ENCODE results near the gene ALS2.
"Not testable (repeated sequence)": the region's sequence is repeated elsewhere in the genome, so short reads cannot be mapped to it uniquely, and the experiment has no call there.

The ALS2 gene

GRCh38 chr2:201793631-201794030, 12.9 kb upstream of the ALS2 start:
- peak; percentile 45 for DNase-seq (ENCODE audit: low read depth)

GRCh38 chr2:201790989-201791388, 10.3 kb upstream of the ALS2 start:
- DNase-seq (ENCODE audit: low read depth) = no peak

DNA sequence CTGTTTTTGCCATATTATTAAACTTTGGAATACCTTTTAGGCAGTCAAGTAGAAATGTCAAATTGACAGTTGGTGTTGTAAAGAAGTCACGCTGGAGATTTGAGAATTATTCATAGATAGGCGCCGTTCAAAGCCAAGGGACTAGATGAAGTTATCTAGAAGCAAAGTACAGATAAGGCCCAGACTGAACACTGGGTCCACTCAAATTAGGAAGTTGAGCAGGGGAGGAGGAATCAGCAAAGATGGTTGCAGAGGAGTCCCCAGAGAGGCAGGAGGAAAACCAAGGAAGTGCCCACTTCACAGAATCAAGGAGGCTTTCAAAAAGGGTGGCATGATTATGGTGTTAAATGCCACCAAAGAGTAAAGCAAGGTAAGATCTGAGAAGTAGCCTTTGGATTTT, 9.6 kb upstream of the ALS2 start:
- DNase-seq (ENCODE audit: low read depth) = no peak

DNA sequence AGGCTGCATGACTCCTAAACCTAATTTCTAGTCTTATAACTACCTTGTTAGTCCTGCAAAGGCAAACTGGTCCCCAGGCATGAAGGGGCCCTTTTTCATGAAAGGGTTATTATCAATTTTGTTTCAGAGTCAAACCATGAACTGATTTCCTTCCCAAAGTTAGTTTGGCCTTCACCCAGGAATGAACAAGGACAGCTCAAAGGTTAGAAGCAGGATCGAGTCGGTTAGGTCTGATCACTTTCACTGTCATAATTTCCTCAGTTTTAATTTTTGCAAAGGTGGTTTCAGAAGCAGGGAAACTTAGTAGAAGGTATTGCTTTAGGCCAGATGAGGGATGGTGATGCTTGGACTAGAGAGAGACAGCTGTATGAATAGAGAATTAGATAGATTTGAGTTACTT, 8.7 kb upstream of the ALS2 start:
- DNase-seq (ENCODE audit: low read depth) = no peak

DNA sequence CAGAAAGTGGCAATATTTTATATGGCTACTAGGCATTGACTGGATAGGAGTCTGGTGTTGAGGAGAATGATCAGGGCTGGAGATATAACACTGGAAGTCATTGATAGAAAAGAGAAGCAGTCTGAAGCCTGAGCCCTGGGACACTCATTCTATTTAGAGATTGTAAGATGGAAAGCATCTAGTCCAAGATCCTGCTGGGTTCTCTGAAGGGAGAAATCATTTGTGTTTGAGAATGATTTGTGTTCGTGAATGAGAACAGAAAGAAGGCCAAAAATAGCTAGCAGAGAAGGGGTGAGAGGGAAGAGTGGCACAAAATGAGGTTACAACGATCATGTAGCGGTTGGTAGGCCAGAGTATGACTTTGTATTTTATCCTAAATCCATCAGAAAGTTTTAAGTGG, 7.6 kb upstream of the ALS2 start:
- DNase-seq (ENCODE audit: low read depth) = no peak

DNA sequence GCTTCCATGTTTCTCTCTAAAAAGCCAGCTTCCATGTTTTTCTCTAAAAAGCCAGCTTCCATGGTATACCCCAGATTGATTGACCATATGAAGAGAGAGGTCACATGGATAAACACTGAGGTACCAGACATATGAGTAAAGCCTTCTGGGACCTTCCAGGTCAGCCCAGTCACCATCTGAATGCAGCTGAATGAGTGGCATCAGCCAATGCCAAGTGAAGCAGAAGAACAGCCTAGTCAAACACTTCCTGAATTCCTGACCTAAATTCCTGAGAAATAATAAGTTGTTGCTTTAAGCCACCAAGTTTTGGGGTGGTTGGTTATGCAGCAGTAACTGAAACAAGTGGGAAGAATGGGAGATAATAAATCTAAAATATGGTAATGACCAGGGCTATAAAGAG, 5.7 kb upstream of the ALS2 start:
- no peak for DNase-seq (ENCODE audit: low read depth)

GRCh38 chr2:201785135-201785534, 4.4 kb upstream of the ALS2 start:
- DNase-seq (ENCODE audit: low read depth) = no peak

DNA sequence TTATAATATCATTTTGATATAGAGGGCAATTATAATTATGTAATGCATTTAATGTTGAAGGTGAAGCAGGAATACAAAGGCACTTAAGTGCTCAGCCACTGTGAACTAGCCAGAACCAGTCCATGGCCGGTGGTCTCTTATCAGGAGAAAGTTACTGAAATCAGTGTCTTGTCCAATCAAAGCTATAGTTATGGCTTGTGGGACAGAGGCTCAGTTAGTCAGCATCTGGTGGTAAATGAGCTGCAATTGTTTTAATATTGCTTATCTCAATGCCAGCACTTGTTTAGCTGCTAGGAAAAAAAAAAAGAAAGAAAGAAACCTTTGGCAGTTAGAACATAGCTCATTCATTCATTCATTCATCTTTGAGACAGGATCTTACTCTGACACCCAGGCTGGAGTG, 3.8 kb upstream of the ALS2 start:
- no peak for DNase-seq (ENCODE audit: low read depth)

DNA sequence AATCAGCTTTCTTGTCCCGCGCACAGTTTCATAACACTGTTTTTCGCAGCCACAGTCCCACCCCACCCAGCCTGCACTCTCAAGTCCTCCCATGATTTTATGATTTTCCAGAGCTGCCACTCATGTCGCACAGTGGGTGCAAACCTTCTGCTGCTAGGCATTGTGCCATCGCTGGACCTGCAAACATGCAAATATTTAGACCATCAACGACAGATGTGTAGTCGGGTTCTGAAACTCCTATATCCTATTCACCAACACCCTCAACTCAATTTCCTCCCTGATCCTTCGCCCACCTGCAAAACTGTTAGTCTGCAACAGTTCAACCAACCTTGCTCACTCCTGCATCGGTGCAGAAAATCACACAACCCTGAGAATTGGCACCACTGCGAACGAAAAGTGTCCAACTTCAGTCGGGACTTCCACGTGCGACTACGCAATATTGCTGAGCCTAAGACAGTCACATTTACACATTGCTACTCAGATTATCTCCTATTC, 871 bp upstream of the ALS2 start:
- no peak for DNase-seq (ENCODE audit: low read depth)

DNA sequence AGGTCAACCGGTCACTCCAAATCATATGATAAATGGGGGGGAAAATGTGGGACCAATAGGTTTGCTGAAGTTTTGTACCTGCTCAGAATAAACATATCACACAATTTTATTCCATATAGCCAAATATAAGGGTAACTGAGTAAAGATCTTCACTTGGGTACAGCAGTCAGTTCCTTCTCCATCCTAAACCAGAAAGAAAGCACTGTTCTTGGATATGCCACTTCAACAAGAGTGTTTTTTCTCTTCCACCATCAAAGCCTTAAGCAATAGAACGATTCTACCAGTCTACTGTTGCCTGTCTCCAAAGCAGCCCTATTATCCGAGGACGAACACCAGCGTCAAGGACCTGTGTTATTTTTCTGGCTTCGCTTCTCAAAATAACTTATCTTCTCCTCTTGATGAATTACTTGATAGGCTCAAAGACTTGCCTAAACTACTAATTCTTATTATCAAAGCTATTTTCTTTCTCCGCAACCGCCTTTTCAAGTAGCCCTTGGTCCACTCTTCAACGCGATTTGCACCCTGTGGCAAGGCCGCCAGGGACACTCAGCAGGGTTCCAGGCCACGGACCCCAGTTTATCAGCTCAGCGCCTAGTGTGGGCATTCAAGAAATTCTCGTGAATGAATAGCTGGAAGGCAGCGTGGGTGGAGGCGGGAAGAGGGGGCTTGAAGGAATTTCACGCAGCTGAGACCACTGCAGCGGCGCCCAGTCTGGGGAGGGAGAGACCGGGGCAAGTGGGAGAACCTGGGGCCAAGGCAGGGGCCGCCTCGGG, 646 bp downstream of the ALS2 start:
- DNase-seq (ENCODE audit: low read depth) = peak; percentile 58

DNA sequence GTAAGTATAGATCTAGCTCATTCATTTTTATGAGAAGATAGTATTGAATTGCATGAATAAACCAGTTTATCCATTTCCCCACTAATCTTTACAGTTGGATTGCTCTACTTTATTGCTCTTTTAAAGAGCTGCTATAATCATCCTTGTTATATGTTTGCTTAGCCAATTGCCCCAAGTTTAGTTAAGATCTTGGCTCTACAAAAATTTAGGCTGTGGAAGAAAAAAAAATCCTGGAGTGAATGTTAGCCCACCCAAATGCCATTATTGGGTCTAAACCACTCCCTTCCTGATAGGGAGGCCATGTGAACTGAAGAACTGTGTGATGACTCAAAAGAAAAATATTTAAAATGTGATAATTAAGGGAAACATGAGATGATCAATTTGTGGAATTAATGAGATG, 2.9 kb downstream of the ALS2 start:
- DNase-seq (ENCODE audit: low read depth) = peak; percentile 33

DNA sequence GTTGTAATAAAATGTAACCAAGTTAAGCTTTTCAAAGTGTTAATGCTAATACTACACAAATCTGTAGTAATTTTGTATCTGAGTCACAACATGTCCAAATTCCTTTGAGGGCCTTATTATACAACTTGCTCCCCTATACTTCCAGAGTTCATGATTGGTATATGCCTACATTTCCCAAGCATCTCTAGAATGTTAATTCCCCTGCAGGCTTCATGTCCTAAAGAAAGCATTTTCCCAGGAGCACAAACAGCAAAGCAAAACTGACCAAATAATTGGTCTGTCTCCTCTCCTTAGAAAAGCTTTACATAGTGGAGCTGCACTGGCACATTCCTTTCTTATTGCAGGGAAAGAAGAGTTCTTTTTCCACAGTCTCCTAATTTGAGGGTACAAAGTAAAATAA, 3.7 kb downstream of the ALS2 start:
- peak; percentile 28 for DNase-seq (ENCODE audit: low read depth)

DNA sequence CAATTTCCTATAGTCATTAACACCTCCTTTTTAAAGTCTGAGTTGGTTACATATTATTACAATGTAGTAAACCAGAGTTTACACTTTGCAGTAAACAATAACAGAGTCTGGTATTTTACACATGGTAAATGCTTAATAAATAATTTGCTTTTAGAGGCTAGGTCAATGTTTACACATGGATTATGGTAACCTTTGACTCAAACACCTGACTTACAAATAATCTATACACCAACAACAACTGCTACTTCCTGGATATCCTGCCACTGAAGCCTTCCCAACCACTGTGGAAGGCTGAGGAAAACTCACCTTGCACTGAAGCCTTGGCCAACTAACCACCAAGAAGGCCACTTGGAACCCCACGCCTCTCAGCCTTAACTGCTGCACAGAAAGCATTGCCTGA, 5.4 kb downstream of the ALS2 start:
- DNase-seq (ENCODE audit: low read depth) = no peak

GRCh38 chr2:201774546-201774945, 6.2 kb downstream of the ALS2 start:
- DNase-seq (ENCODE audit: low read depth) = no peak

GRCh38 chr2:201773990-201774389, 6.7 kb downstream of the ALS2 start:
- no peak for DNase-seq (ENCODE audit: low read depth)

DNA sequence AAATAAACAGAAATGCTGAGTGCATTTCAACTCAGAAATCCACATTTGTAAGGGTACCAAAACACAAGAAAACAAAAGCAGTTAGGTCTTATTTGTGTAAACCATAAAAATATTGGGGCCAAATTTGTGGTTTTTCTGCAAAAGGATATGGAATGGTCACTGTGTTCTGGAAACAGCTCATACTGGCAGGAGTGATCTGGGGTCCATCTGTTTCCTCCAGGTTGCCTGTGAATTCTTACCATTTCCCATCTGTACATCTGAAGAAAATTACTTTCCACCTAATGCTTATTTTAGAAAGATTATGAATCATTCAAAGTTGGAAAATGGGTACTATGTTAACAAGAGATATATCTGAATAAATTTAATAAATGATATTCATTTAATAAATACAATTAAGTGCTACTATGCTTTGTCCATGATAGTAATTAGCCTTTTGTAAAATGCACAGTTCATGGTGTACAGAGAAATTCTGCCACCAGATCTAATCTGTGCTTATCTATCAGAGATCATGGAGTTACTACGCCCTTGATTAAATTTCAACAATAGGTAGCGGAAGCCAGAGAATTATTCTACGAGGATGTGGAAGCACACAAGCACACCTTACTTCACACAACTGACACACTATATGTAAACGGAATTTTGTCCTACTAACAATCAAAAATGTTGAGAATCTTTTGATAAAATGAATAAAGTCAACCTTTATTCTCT, 10.9 kb downstream of the ALS2 start:
- DNase-seq (ENCODE audit: low read depth) = no peak

GRCh38 chr2:201768918-201769317, 11.8 kb downstream of the ALS2 start:
- peak; percentile 30 for DNase-seq (ENCODE audit: low read depth)

DNA sequence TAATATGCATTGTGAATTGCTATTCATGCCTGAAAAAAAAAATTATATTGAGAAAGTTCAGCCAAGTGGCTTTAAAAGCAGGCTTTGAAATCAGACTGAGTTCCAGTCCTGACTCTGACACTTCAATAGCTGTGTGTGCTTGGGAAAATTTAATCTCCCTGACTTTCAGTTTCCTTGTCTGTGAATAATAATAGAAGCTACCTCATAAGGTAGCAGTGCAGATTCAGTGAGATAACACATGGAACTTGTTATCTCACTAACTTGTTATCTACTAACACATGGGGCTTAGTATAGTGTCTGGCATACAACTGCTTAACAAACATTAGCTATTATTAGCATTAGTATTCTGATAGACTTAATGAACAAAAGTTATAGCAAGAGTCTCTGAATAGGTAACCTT, 14.9 kb downstream of the ALS2 start:
- no peak for DNase-seq (ENCODE audit: low read depth)

GRCh38 chr2:201764469-201764868, 16.3 kb downstream of the ALS2 start:
- DNase-seq (ENCODE audit: low read depth) = not testable (repeated sequence)

DNA sequence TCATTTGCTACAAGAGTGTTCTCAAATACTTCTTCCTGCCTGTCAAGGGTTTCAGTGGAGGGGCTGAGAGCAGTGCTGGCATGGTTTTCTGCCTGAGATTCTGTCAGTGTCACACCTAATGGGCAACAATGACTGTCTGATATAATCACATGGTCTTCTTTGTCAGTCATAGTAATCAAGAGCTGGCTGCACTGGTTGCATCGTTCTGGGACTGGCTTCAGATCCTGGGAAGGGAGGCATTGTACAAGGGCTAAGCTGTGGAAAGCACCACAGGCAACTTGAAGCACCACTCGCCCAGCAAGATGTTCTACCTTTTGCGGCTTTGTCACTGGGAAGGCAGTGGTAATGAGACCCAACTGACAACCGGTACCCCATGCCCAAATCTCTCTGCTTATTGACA, 19.6 kb downstream of the ALS2 start:
- DNase-seq (ENCODE audit: low read depth) = no peak

- DNase-seq (ENCODE audit: low read depth) = no peak
These were observed 21.2 kb downstream of the ALS2 start for GRCh38 chr2:201759567-201759966.

- DNase-seq (ENCODE audit: low read depth) = no peak
These were observed 21.9 kb downstream of the ALS2 start for GRCh38 chr2:201758873-201759272.

GRCh38 chr2:201758234-201758633, 22.5 kb downstream of the ALS2 start:
- no peak for DNase-seq (ENCODE audit: low read depth)
